Measurements from ENCODE around the gene TXLNA.

TXLNA gene

DNA sequence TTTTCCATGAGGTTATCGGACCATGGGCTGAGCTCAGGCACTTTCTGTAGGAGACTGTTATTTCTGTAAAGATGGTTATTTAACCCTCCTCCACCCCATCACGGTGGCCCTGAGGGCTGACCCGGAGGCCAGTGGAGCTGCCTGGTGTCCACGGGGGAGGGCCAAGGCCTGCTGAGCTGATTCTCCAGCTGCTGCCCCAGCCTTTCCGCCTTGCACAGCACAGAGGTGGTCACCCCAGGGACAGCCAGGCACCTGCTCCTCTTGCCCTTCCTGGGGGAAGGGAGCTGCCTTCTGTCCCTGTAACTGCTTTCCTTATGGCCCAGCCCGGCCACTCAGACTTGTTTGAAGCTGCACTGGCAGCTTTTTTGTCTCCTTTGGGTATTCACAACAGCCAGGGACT lies 18.4 kb downstream of the TXLNA start:
- Histone ChIP-seq H3K4me1 (ENCODE audit: insufficient read depth, low read length, poor library complexity, severe bottlenecking) (peaks cover 50% of the 10 kb centered on the region), H3K4me3 (ENCODE audit: low read length, poor library complexity, severe bottlenecking) (no peak overlapping the region), H4K20me1 (ENCODE audit: insufficient read depth, low read length, poor library complexity, severe bottlenecking) (peaks cover 46% of the 10 kb centered on the region), H3K36me3 (ENCODE audit: insufficient read depth, low read length) (peaks cover 38% of the 10 kb centered on the region; the same call in 1 of the 2 replicates), H3K9me2 (replicated peaks; ENCODE audit: low read depth, low read length) (no peaks in the 10 kb centered on the region), H3K27me3 (ENCODE audit: insufficient read depth, low read length, poor library complexity, severe bottlenecking) (no peaks in the 10 kb centered on the region), H3K9ac (ENCODE audit: low read depth, low read length, poor library complexity, severe bottlenecking) (no peak overlapping the region), H3K79me2 (ENCODE audit: insufficient read depth, low read length) (peaks cover 11% of the 10 kb centered on the region; the same call in 1 of the 2 replicates), H3K9me3 (ENCODE audit: insufficient read depth, low read depth, low read length) (no peaks in the 10 kb centered on the region), H2AFZ (ENCODE audit: low read length) (no peak overlapping the region), H3K4me2 (ENCODE audit: low read depth, low read length, poor library complexity, severe bottlenecking) (no peak overlapping the region), H3F3A (ENCODE audit: low read depth) (peaks cover 7% of the 10 kb centered on the region; the same call in 1 of the 2 replicates)
- no peak for TF ChIP-seq EZH2phosphoT487 (IDR thresholded peaks at IDR 0.05; ENCODE audit: borderline replicate concordance)
- TF ChIP-seq, protein P1, sequence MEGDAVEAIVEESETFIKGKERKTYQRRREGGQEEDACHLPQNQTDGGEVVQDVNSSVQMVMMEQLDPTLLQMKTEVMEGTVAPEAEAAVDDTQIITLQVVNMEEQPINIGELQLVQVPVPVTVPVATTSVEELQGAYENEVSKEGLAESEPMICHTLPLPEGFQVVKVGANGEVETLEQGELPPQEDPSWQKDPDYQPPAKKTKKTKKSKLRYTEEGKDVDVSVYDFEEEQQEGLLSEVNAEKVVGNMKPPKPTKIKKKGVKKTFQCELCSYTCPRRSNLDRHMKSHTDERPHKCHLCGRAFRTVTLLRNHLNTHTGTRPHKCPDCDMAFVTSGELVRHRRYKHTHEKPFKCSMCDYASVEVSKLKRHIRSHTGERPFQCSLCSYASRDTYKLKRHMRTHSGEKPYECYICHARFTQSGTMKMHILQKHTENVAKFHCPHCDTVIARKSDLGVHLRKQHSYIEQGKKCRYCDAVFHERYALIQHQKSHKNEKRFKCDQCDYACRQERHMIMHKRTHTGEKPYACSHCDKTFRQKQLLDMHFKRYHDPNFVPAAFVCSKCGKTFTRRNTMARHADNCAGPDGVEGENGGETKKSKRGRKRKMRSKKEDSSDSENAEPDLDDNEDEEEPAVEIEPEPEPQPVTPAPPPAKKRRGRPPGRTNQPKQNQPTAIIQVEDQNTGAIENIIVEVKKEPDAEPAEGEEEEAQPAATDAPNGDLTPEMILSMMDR (conservative IDR thresholded peaks at IDR 0.05; ENCODE audit: low read length) = no peak

DNA sequence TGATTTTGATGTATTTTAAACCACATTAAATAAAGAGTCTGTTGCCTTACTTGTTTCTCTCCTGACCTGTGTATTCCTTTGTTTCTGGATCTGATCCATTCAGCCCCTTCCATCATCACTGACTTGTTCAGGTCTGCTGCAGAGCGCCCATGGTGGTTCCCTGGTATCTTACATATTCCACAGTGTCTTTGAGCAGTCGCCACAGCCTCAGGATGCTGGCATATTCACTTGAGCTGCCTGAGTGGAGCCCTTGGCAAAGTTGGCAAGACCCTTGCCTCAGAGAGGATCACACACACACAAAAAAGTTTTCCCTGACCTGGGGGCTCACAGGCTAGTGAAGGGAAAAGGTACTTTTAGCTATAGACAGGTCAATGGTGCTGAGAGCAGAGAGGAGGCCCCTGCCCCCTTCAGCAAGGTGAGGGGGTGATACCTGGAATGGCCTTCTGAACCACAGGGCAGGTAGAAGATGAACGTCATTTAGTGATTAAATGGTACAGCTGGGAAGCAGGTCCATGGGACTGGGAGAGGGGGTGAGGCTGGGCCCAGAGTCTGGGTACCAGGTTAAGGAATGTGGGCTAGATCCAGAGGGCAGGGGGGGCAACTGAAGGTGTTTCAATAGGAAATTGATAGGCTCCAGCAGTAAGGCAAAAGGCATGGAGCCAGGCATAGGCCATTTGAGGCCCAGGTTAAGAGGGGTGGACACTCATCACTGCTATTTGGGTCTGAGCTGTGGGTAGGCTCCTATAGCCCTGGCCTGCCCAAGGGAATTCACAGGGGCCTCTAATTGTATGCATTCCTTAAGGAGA lies 19.0 kb downstream of the TXLNA start:
- peaks cover 53% of the 10 kb centered on the region for H3K4me1 ChIP-seq (ENCODE audit: insufficient read depth, low read length, poor library complexity, severe bottlenecking)
- no peak overlapping the region for H3K4me2 ChIP-seq (ENCODE audit: low read depth, low read length, poor library complexity, severe bottlenecking)
- no peaks in the 10 kb centered on the region for H3K27me3 ChIP-seq (ENCODE audit: insufficient read depth, low read length, poor library complexity, severe bottlenecking)
- no peaks in the 10 kb centered on the region for H3K9me3 ChIP-seq (ENCODE audit: insufficient read depth, low read depth, low read length)
- H3K9me2 ChIP-seq (replicated peaks; ENCODE audit: low read depth, low read length) = no peaks in the 10 kb centered on the region
- peaks cover 42% of the 10 kb centered on the region for H4K20me1 ChIP-seq (ENCODE audit: insufficient read depth, low read length, poor library complexity, severe bottlenecking)
- peaks cover 32% of the 10 kb centered on the region; the same call in 1 of the 2 replicates for H3K36me3 ChIP-seq (ENCODE audit: insufficient read depth, low read length)
- TF ChIP-seq, protein P1 (conservative IDR thresholded peaks at IDR 0.05; ENCODE audit: low read length) = no peak
- H3K79me2 ChIP-seq (ENCODE audit: insufficient read depth, low read length) = peaks cover 11% of the 10 kb centered on the region; the same call in 1 of the 2 replicates
- no peak overlapping the region for H3K9ac ChIP-seq (ENCODE audit: low read depth, low read length, poor library complexity, severe bottlenecking)
- no peak overlapping the region for H2AFZ ChIP-seq (ENCODE audit: low read length)
- H3K4me3 ChIP-seq (ENCODE audit: low read length, poor library complexity, severe bottlenecking) = no peak overlapping the region
- H3F3A ChIP-seq (ENCODE audit: low read depth) = peaks cover 7% of the 10 kb centered on the region; the same call in 1 of the 2 replicates

DNA sequence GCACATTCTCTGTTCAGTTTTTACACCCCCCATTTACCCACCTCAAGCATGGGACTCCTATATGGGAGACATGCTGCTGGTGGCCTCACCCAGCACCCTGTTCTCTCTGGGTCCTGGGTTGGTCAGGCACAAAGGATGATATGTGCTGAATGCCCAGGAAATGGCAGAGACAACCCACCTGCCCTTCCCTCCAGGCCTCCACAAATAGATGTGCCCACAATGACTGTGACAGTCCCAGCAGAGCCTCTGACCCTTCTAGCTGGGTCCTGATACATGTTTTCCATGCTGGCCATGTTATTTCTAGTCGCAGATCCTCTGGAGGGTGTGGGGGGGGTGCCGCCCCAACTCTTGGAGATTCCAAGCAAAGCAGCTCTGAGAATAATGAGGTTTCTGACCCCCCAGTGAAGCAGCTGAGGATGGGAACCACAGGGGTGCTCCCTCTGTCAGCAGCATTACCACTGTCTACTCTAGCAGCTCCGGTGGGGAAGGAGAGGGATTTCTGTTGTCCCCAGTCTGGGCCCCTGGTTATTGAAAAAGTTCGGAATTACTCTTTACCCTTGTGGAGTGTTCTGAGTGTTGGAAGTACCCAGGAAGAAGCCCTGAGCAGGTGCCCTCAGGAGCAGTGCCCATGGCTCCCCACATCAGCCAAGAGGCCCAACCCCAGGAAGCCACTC lies 19.7 kb downstream of the TXLNA start:
- Histone ChIP-seq H3K9me3 (ENCODE audit: insufficient read depth, low read depth, low read length) (no peaks in the 10 kb centered on the region), H3K4me2 (ENCODE audit: low read depth, low read length, poor library complexity, severe bottlenecking) (no peak overlapping the region), H2AFZ (ENCODE audit: low read length) (no peak overlapping the region), H3K4me1 (ENCODE audit: insufficient read depth, low read length, poor library complexity, severe bottlenecking) (peaks cover 61% of the 10 kb centered on the region), H3K9me2 (replicated peaks; ENCODE audit: low read depth, low read length) (no peaks in the 10 kb centered on the region), H4K20me1 (ENCODE audit: insufficient read depth, low read length, poor library complexity, severe bottlenecking) (peaks cover 42% of the 10 kb centered on the region), H3K9ac (ENCODE audit: low read depth, low read length, poor library complexity, severe bottlenecking) (no peak overlapping the region), H3K79me2 (ENCODE audit: insufficient read depth, low read length) (peaks cover 11% of the 10 kb centered on the region; the same call in 1 of the 2 replicates), H3F3A (ENCODE audit: low read depth) (peaks cover 4% of the 10 kb centered on the region; the same call in 1 of the 2 replicates), H3K36me3 (ENCODE audit: insufficient read depth, low read length) (peaks cover 25% of the 10 kb centered on the region; the same call in 1 of the 2 replicates), H3K4me3 (ENCODE audit: low read length, poor library complexity, severe bottlenecking) (no peak overlapping the region), H3K27me3 (ENCODE audit: insufficient read depth, low read length, poor library complexity, severe bottlenecking) (no peaks in the 10 kb centered on the region)
- TF ChIP-seq EZH2phosphoT487 (IDR thresholded peaks at IDR 0.05; ENCODE audit: borderline replicate concordance) = no peak
- TF ChIP-seq, protein P1 (conservative IDR thresholded peaks at IDR 0.05; ENCODE audit: low read length) = no peak
